ENCODE results near the gene FNBP1L. TPM values are rescaled to one million over a fixed set of nuclear protein-coding genes. Genes with fewer than 3 reads are reported as not detected.

Gene FNBP1L
- total RNA-seq, 1 donor from 2014 or later = 40.6 TPM

- Histone ChIP-seq H3K4me1 (peaks cover 7% of the 10 kb centered on the region), H3K36me3 (no peaks in the 10 kb centered on the region), H3K4me3 (no peak overlapping the region), H3K27me3 (ENCODE audit: low read depth) (no peaks in the 10 kb centered on the region), H3K9me3 (no peaks in the 10 kb centered on the region), H3K27ac (no peak overlapping the region)
- DNase-seq (no peak), ATAC-seq (no peak)
- intact Hi-C loops (cut with DNase I) = no loop called here
- TF ChIP-seq, protein P1, sequence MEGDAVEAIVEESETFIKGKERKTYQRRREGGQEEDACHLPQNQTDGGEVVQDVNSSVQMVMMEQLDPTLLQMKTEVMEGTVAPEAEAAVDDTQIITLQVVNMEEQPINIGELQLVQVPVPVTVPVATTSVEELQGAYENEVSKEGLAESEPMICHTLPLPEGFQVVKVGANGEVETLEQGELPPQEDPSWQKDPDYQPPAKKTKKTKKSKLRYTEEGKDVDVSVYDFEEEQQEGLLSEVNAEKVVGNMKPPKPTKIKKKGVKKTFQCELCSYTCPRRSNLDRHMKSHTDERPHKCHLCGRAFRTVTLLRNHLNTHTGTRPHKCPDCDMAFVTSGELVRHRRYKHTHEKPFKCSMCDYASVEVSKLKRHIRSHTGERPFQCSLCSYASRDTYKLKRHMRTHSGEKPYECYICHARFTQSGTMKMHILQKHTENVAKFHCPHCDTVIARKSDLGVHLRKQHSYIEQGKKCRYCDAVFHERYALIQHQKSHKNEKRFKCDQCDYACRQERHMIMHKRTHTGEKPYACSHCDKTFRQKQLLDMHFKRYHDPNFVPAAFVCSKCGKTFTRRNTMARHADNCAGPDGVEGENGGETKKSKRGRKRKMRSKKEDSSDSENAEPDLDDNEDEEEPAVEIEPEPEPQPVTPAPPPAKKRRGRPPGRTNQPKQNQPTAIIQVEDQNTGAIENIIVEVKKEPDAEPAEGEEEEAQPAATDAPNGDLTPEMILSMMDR (IDR thresholded peaks at IDR 0.05) = no peak
Observed at GRCh38 chr1:93503163-93503562, 55.2 kb downstream of the FNBP1L start.

GRCh38 chr1:93503816-93504215, 55.9 kb downstream of the FNBP1L start:
- Histone ChIP-seq H3K4me1 (peaks cover 7% of the 10 kb centered on the region), H3K27ac (no peak overlapping the region), H3K4me3 (no peak overlapping the region), H3K36me3 (no peaks in the 10 kb centered on the region), H3K27me3 (ENCODE audit: low read depth) (no peaks in the 10 kb centered on the region), H3K9me3 (no peaks in the 10 kb centered on the region)
- intact Hi-C loops (cut with DNase I) = no loop called here
- DNase-seq (no peak), ATAC-seq (no peak)
- TF ChIP-seq, protein P1 (IDR thresholded peaks at IDR 0.05) = no peak

GRCh38 chr1:93504247-93505033, 56.5 kb downstream of the FNBP1L start:
- no peak for DNase-seq
- TF ChIP-seq, protein P1 (IDR thresholded peaks at IDR 0.05) = no peak
- no peaks in the 10 kb centered on the region for H3K27me3 ChIP-seq (ENCODE audit: low read depth)
- H3K27ac ChIP-seq = peak overlapping the region; percentile 19
- no peaks in the 10 kb centered on the region for H3K9me3 ChIP-seq
- H3K4me1 ChIP-seq = peaks cover 7% of the 10 kb centered on the region
- H3K4me3 ChIP-seq = no peak overlapping the region
- ATAC-seq = peak in 1 of 2 donors; percentile 31
- H3K36me3 ChIP-seq = no peaks in the 10 kb centered on the region
- intact Hi-C loops (cut with DNase I) = no loop called here

GRCh38 chr1:93506126-93506525, 58.2 kb downstream of the FNBP1L start:
- peak overlapping the region; percentile 19 for H3K27ac ChIP-seq

DNA sequence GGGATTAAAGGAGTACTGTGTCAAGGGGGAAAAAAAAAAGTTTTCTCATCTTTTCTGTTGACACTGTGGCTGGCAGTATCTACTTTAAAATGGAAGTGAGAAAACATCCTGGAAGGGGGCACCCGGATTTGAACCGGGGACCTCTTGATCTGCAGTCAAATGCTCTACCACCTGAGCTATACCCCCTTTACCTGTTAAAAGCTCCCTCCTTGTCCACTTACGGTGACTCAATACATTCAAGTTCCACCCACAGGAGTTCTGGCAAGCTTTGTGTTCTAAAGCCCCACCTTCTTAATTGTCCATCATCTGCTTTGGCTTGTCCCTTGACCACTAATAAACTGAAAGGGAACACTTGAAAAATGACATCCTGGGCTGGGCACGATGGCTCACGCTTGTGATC, 68.2 kb downstream of the FNBP1L start:
- TF ChIP-seq, protein P1 (IDR thresholded peaks at IDR 0.05) = no peak
- no peak for ATAC-seq
- intact Hi-C loops (cut with DNase I) = no loop called here
- Histone ChIP-seq H3K27me3 (ENCODE audit: low read depth) (no peaks in the 10 kb centered on the region), H3K27ac (no peak overlapping the region), H3K4me3 (no peak overlapping the region), H3K4me1 (no peaks in the 10 kb centered on the region), H3K9me3 (no peaks in the 10 kb centered on the region), H3K36me3 (no peaks in the 10 kb centered on the region)
- no peak for DNase-seq

More at GRCh38 chr1:93506126-93506525, 58.2 kb downstream of the FNBP1L start:
- no peaks in the 10 kb centered on the region for H3K36me3 ChIP-seq
- H3K27me3 ChIP-seq (ENCODE audit: low read depth) = no peaks in the 10 kb centered on the region
- intact Hi-C loops (cut with DNase I) = no loop called here
- TF ChIP-seq, protein P1 (IDR thresholded peaks at IDR 0.05) = no peak
- H3K4me1 ChIP-seq = peaks cover 7% of the 10 kb centered on the region
- no peaks in the 10 kb centered on the region for H3K9me3 ChIP-seq
- DNase-seq = no peak
- ATAC-seq = no peak
- no peak overlapping the region for H3K4me3 ChIP-seq

Measured in lower lobe of right lung (tissue), 2 donors.